ENCODE data around the gene AVEN. TPM values are rescaled to one million over a fixed set of nuclear protein-coding genes. Genes with fewer than 3 reads are reported as not detected.
"Not testable (repeated sequence)": the region's sequence is repeated elsewhere in the genome, so short reads cannot be mapped to it uniquely, and the experiment has no call there.

Gene AVEN
- polyA plus RNA-seq, 6 donors from 2014 or later: 4.4 to 10.0 (median 6.8) TPM

DNA sequence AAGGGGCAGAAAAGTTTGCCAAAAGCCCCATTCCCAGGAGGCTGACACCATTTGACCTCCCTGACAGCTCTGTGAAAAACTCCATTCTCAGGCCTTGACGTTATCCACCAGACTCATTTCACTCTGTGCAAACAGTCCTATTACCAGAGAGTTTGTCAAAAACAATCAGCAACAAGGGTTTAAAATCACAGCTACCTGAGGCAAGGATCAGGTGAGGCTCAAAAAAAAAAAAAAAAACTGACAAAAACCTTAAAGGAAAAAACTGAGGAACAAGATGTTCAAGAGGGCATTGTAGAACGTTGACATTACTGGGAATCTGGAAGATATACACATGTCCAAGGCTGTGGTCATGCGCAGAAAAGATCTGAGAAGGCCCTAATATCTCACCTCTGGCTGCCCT lies 11.4 kb downstream of the AVEN start:
- Mint-ChIP-seq H3K9me3 (peaks cover 0 to 6% (median 3%) of the 10 kb centered on the region in 7 donors), H3K4me1 (peaks cover 0 to 8% (median 0%) of the 10 kb centered on the region in 3 donors), H3K4me3 (no peak overlapping the region), H3K27ac (no peak overlapping the region), H3K27me3 (no peaks in the 10 kb centered on the region), H3K36me3 (peaks cover 0 to 4% of the 10 kb centered on the region in 2 donors)
- DNase-seq (no peak), ATAC-seq (ENCODE audit: low read depth in 2 of 2) (no peak)

DNA sequence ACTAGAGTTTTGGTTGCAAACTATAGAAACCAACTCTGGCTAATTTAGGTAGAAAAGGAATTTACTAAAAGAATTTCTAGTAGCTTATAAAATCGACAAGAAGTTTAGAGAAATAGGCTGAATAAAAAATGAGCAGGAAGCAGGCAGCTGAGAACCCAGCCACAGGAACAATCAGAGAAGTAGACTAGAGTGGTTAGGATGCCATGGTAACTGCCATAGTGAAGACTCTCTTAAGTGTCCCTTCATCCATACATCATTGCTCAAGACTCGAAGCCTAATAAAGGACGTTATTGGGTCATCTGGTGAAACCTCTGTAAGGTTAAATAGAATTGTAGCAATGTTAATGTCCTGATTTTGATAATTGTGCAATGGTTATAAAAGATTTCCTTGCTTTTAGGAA lies 13.8 kb downstream of the AVEN start:
- peaks cover 0 to 4% of the 10 kb centered on the region in 2 donors for H3K36me3 Mint-ChIP-seq
- DNase-seq: no peak
- peak overlapping the region in 1 of 8 donors; percentile 76 for H3K4me3 Mint-ChIP-seq
- peaks cover 0 to 8% (median 5%) of the 10 kb centered on the region in 3 donors for H3K4me1 Mint-ChIP-seq
- H3K27me3 Mint-ChIP-seq: no peaks in the 10 kb centered on the region
- peaks cover 0 to 6% (median 3%) of the 10 kb centered on the region in 7 donors for H3K9me3 Mint-ChIP-seq
- H3K27ac Mint-ChIP-seq: peak overlapping the region in 2 of 6 donors; percentile 9 to 21
- no peak for ATAC-seq (ENCODE audit: low read depth in 2 of 2)

DNA sequence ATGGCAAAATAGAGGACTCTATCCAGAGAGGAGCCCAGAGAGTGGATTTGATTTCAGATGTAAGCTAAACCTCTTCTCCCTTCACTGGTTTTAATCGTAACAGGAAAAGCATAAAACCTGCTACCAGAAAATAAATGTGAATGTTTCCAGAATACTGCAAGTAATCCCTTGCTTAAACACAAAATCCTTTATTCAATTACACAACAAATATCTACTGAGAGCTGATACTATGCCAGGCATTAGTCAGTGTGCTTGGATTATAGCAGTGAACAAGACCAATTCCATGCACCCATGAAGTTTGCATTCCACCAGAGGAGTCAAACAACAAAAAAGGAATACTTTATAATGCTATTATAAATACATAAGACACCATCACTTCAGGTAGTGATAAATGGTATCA lies 15.1 kb downstream of the AVEN start:
- DNase-seq (no peak), ATAC-seq (ENCODE audit: low read depth in 2 of 2) (no peak)
- Mint-ChIP-seq H3K27ac (no peak overlapping the region), H3K4me1 (peaks cover 0 to 8% (median 5%) of the 10 kb centered on the region in 3 donors), H3K36me3 (peaks cover 0 to 4% of the 10 kb centered on the region in 2 donors), H3K9me3 (peaks cover 0 to 6% (median 3%) of the 10 kb centered on the region in 7 donors), H3K4me3 (no peak overlapping the region), H3K27me3 (no peaks in the 10 kb centered on the region)

DNA sequence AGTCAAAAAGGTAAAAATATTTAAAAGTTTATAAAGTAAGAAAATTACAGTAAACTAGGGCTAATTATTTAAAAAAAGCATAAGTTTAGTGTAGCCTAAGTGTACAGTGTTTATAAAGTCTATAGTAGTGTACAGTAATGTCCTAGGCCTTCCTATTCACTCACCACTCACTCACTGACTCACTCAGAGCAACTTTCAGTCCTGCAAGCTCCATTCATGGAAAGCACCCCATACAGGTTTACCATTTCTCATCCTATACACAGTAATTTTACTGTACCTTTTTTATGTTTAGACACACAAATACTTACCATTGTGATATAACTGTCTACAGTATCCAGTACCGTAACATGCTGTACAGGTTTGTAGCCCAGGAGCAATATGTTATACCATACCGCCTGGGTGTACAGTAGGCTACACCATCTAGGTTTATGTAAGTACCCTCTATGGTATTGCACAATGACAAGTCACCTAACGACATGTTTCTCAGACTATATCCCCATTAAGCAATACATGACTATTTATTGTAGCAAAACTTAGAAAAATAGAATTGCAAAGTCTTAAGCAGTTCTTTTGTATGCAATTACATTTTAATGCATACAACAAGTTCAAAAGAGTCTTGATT lies 19.5 kb downstream of the AVEN start:
- ATAC-seq (ENCODE audit: low read depth in 2 of 2): no peak
- H3K4me3 Mint-ChIP-seq: no peak overlapping the region
- H3K27me3 Mint-ChIP-seq: no peaks in the 10 kb centered on the region
- peaks cover 0 to 9% of the 10 kb centered on the region in 2 donors for H3K36me3 Mint-ChIP-seq
- no peak overlapping the region for H3K27ac Mint-ChIP-seq
- no peak for DNase-seq
- H3K4me1 Mint-ChIP-seq: peaks cover 0 to 8% (median 5%) of the 10 kb centered on the region in 3 donors
- H3K9me3 Mint-ChIP-seq: peaks cover 0 to 6% (median 3%) of the 10 kb centered on the region in 7 donors

DNA sequence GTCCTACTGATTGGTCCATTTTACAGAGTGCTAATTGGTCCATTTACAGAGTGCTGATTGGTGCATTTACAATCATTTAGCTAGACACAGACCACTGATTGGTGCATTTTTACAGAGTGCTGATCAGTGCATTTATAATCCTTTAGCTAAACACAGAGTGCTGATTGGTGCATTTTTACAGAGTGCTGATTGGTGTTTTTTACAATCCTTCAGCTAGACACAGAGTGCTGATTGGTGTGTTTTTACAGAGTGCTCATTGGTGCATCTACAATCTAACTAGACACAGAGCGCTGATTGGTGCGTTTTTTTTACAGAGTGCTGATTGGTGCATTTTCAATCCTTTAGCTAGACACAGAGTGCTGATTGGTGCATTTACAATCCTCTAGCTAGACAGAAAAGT lies 20.3 kb downstream of the AVEN start:
- ATAC-seq (ENCODE audit: low read depth in 2 of 2); H3K27ac Mint-ChIP-seq; H3K4me3 Mint-ChIP-seq: not testable (repeated sequence)

DNA sequence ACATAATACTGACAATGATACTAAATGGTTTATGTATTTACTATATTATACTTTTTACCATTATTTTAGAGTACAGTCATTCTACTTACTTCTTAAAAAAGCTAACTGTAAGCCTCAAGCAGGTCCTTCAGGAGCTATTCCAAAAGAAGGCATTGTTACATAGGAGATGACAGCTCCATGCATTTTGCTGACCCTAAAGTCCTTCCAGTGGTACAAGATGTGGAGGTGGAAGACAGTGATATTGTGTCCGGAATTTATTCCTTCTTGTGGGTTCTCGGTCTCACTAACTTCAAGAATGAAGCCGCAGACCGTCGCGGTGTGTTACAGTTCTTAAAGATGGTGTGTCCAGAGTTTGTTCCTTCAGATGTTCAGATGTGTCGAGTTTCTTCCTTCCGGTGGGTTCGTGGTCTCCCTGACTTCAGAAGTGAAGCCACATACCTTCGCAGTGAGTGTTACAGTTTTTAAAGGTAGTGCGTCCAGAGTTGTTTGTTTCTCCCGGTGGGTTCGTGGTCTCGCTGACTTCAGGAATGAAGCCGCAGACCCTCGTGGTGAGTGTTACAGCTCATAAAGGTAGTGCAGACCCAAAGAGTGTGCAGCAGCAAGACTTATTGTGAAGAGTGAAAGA lies 20.9 kb downstream of the AVEN start:
- DNase-seq: no peak
- Mint-ChIP-seq H3K27me3 (no peaks in the 10 kb centered on the region), H3K4me1 (peaks cover 0 to 5% (median 5%) of the 10 kb centered on the region in 3 donors), H3K9me3 (peaks cover 0 to 6% (median 3%) of the 10 kb centered on the region in 7 donors), H3K36me3 (peaks cover 0 to 6% of the 10 kb centered on the region in 2 donors), H3K27ac (no peak overlapping the region), H3K4me3 (peak overlapping the region in 1 of 8 donors; percentile 24)
- no peak for ATAC-seq (ENCODE audit: low read depth in 2 of 2)

More for the DNA sequence above, 20.3 kb downstream of the AVEN start:
- H3K27me3 Mint-ChIP-seq, H3K9me3 Mint-ChIP-seq, H3K4me1 Mint-ChIP-seq, DNase-seq, H3K36me3 Mint-ChIP-seq: not testable (repeated sequence)

DNA sequence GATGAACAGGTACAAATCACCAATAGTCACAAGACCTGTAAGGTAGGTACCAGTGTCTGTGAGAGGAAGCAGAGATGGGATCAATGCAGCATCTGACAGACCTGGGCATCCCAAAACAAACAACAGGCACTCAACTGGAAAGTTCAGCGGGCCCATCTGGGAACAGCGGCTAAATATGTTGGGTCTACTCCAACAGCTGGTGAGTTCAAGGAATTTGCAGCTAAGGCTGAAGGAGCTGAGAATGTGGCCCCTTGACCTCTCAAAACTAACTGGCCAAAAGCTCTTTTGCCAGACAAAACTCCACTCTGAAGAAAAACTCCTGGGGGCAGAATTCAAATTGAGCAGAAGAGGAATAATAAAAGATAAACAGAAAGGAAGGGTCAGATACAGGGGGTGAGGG lies 24.4 kb downstream of the AVEN start:
- peaks cover 0 to 5% (median 3%) of the 10 kb centered on the region in 3 donors for H3K4me1 Mint-ChIP-seq
- H3K4me3 Mint-ChIP-seq: no peak overlapping the region
- peaks cover 0 to 6% (median 3%) of the 10 kb centered on the region in 7 donors for H3K9me3 Mint-ChIP-seq
- peak overlapping the region in 1 of 6 donors; percentile 76 for H3K27ac Mint-ChIP-seq
- no peaks in the 10 kb centered on the region for H3K27me3 Mint-ChIP-seq
- H3K36me3 Mint-ChIP-seq: peaks cover 0 to 5% of the 10 kb centered on the region in 2 donors
- no peak for ATAC-seq (ENCODE audit: low read depth in 2 of 2)
- DNase-seq: no peak

DNA sequence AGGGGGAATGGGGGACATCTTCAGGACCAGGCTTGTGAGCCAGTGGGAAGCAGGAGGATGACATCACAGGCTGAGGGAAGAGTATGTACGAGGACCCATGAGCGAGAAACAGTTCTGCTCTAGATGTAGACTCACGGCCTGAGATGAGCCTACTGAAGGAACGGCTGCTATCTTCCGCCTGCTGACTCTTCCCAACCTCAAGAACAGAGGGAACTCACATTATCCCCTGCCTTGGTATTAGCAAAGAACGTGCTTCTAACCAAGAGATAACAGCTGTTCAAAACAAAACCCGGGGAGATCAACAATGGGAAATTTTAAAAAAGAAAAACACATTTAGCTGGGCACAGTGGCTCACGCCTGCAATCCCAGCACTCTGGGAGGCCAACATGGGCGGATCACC lies 25.3 kb downstream of the AVEN start:
- no peak for DNase-seq
- H3K36me3 Mint-ChIP-seq: peaks cover 0 to 5% of the 10 kb centered on the region in 2 donors
- peaks cover 0 to 5% (median 3%) of the 10 kb centered on the region in 3 donors for H3K4me1 Mint-ChIP-seq
- no peak overlapping the region for H3K27ac Mint-ChIP-seq
- no peak overlapping the region for H3K4me3 Mint-ChIP-seq
- peaks cover 0 to 6% (median 3%) of the 10 kb centered on the region in 7 donors for H3K9me3 Mint-ChIP-seq
- no peak for ATAC-seq (ENCODE audit: low read depth in 2 of 2)
- H3K27me3 Mint-ChIP-seq: no peaks in the 10 kb centered on the region

DNA sequence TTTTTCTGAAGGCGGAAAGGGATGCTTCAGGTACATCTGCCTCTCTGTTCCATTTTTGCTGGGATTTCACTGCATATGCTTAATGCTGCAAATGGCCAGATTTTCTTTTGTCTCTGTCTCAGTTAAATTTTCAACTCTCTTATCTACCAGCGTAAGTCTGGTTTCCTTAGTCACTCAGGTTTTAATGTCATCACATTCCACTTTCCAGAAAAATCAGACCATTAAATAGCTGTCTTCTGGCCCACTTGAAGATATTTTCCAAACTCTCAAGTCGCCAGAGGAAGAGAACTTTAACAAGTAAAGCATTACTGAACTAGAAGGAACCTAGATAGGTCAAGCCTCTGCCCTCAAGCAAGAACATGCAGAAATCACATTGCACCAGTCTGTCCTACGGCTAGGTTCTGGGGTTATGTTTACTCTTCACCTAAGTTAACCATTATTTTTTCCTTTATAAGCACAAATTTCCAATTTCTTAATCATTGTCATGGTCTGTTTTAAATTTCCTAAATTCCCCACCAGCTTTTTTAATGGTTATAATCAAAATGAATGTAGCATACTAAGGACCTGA lies 26.5 kb downstream of the AVEN start:
- no peak for ATAC-seq (ENCODE audit: low read depth in 2 of 2)
- Mint-ChIP-seq H3K36me3 (no peaks in the 10 kb centered on the region), H3K27me3 (no peaks in the 10 kb centered on the region), H3K27ac (peak overlapping the region in 2 of 6 donors; percentile 33 to 88), H3K4me3 (no peak overlapping the region), H3K9me3 (no peaks in the 10 kb centered on the region), H3K4me1 (peaks cover 0 to 3% (median 0%) of the 10 kb centered on the region in 3 donors)
- no peak for DNase-seq

DNA sequence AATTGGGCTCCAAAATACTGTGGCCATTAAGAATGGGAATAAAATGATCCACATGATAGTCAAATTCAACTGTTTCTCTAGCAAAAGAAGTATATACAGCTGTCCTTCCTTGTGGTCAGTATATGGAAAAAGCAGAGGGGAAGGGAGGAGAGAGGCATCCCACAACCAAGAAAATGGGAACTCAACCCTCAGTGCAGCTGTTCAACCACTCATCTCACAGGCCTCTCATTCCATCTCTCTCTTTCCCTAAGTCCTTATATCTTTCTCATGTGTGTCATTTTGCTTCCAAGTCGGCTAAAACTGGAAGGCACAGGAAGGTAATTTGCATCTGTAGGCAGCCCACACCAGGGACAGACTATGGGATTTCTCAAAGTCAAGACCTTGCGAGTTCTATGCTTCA lies 27.5 kb downstream of the AVEN start:
- Mint-ChIP-seq H3K9me3 (no peaks in the 10 kb centered on the region), H3K27ac (peak overlapping the region in 1 of 6 donors; percentile 54), H3K4me3 (no peak overlapping the region), H3K27me3 (no peaks in the 10 kb centered on the region), H3K4me1 (peaks cover 0 to 3% (median 0%) of the 10 kb centered on the region in 3 donors), H3K36me3 (no peaks in the 10 kb centered on the region)
- DNase-seq (no peak), ATAC-seq (ENCODE audit: low read depth in 2 of 2) (no peak)

DNA sequence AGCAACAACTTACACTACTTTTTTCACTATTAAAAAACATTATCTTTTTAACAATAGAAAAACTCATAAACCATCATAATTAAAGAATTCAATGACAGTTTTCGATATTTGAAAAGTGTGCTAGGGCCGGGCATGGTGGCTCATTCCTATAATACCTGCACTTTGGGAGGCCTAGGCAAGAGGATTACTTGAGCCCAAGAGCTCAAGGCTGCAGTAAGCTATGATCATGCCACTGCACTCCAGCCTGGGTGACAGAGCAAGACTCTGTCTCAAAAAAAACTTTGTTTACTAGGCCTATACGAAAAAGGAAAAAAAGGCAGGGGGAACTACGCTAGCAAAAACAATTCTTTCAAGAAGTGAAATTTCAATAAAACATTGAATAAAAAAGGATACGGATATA lies 28.1 kb downstream of the AVEN start:
- H3K27me3 Mint-ChIP-seq: no peaks in the 10 kb centered on the region
- no peak overlapping the region for H3K4me3 Mint-ChIP-seq

DNA sequence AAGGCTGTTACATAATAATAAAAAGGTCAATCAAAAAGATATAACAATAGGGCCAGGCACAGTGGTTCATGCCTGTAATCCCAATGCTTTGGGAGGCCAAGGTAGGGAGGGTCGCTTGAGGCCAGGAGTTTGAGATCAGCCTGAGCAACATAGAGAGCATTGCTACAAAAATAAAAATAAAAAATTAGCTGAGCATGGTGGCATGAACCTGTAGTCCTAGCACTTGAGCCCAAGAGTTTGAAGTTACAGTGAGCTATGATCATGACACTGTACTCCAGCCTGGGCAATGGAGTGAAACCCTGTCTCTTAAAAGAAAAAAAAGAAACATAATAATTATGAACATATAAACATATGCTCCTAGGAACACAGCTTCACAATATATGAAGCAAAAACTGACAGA lies 29.3 kb downstream of the AVEN start:
- Mint-ChIP-seq H3K9me3 (no peaks in the 10 kb centered on the region), H3K4me3 (no peak overlapping the region), H3K27me3 (no peaks in the 10 kb centered on the region), H3K36me3 (peaks cover 0 to 4% of the 10 kb centered on the region in 2 donors), H3K4me1 (peaks cover 0 to 3% (median 0%) of the 10 kb centered on the region in 3 donors), H3K27ac (no peak overlapping the region)
- DNase-seq (no peak), ATAC-seq (ENCODE audit: low read depth in 2 of 2) (no peak)

More for the DNA sequence above, 28.1 kb downstream of the AVEN start:
- DNase-seq: no peak
- no peak for ATAC-seq (ENCODE audit: low read depth in 2 of 2)
- no peaks in the 10 kb centered on the region for H3K36me3 Mint-ChIP-seq
- peak overlapping the region in 1 of 6 donors; percentile 91 for H3K27ac Mint-ChIP-seq
- H3K9me3 Mint-ChIP-seq: no peaks in the 10 kb centered on the region
- peaks cover 0 to 3% (median 0%) of the 10 kb centered on the region in 3 donors for H3K4me1 Mint-ChIP-seq

DNA sequence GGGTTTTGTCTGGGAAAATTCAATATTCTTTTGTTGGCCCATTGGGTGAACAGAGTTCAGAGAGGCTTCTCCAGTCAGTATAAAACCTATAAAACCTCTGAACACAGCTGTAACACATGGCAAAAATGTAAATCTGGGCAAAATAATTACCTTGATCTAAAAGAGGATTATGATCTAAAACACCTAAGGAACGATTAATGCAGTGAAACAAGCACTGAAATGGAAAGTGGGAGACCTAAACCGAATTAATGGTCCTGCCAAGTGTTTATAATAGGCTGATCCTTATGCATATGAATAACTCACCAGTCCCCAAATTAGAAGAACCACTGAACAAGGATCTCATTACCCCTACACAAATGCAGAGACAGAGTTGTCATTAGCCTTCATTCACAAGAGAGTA lies 32.6 kb downstream of the AVEN start:
- Mint-ChIP-seq H3K27me3 (no peaks in the 10 kb centered on the region), H3K4me1 (no peaks in the 10 kb centered on the region), H3K9me3 (no peaks in the 10 kb centered on the region), H3K27ac (no peak overlapping the region), H3K36me3 (peaks cover 0 to 10% of the 10 kb centered on the region in 2 donors), H3K4me3 (no peak overlapping the region)
- DNase-seq (no peak), ATAC-seq (ENCODE audit: low read depth in 2 of 2) (no peak)

DNA sequence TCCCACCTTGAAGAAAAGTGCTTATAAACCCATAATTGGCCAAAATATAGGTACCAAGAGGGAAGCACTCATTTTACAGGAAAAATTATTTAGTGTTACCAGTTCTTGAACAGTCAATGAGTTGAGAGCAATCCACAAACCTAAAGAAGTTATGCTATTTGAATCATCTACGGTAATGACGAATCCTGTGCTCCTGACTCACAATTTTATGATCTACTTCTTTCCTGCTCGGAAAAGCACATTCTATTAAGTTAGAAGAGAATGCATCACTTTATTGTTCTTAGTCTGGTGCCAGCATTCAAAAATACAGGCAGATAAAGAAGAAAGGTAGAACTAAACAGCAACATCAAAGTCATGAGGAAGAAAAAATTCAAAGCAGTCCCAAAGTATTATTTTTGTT lies 37.5 kb downstream of the AVEN start:
- Mint-ChIP-seq H3K4me3 (no peak overlapping the region), H3K27me3 (no peaks in the 10 kb centered on the region), H3K9me3 (no peaks in the 10 kb centered on the region), H3K4me1 (no peaks in the 10 kb centered on the region), H3K36me3 (peaks cover 0 to 11% of the 10 kb centered on the region in 2 donors), H3K27ac (no peak overlapping the region)
- DNase-seq: no peak
- no peak for ATAC-seq (ENCODE audit: low read depth in 2 of 2)
